ENCODE measurements around the gene CAMK4. TPM values are rescaled to one million over a fixed set of nuclear protein-coding genes. Genes with fewer than 3 reads are reported as not detected.

The CAMK4 gene
- total and polyA plus RNA-seq, 2 donors (not counting 3 experiments of a cell fraction or from before 2014, with no cell fraction given) = 2.2 to 5.4 TPM

- intact Hi-C loops (cut with micrococcal nuclease) = no loop called here
- Histone ChIP-seq H3K79me2 (ENCODE audit: control insufficient read depth, insufficient read depth, low read length) (no peaks in the 10 kb centered on the region), H4K20me1 (replicated peaks; ENCODE audit: control insufficient read depth, extremely low read depth, insufficient read depth, low read length) (no peaks in the 10 kb centered on the region), H3K4me2 (ENCODE audit: insufficient read depth, low read length) (no peak overlapping the region), H3K36me3 (ENCODE audit: control insufficient read depth in 2 of 2, extremely low read depth in 1 of 2, insufficient read depth in 2 of 2, low read length in 2 of 2) (no peaks in the 10 kb centered on the region), H3K9me3 (replicated peaks; ENCODE audit: control insufficient read depth, insufficient read depth, low read length) (no peaks in the 10 kb centered on the region), H3K9ac (replicated peaks; ENCODE audit: extremely low read depth, insufficient read depth, low read length) (no peak overlapping the region), H3K27ac (ENCODE audit: insufficient read depth, low read depth, low read length) (no peak overlapping the region), H3K27me3 (ENCODE audit: control insufficient read depth in 2 of 2, insufficient read depth in 2 of 2, low read length in 2 of 2) (no peaks in the 10 kb centered on the region), H3K4me3 (replicated peaks in 1 of 3; ENCODE audit: insufficient read depth in 1 of 3, low read depth in 1 of 3, low read length in 3 of 3) (no peak overlapping the region), H2AFZ (ENCODE audit: low read depth, low read length) (no peak overlapping the region), H3K9me1 (replicated peaks; ENCODE audit: control insufficient read depth, extremely low read depth, insufficient read depth, low read length) (no peaks in the 10 kb centered on the region), H3K4me1 (ENCODE audit: control insufficient read depth, extremely low read depth, insufficient read depth, low read length) (no peaks in the 10 kb centered on the region)
- FAIRE-seq (no peak), DNase-seq (ENCODE audit: low read depth, low spot score) (no peak)
- dilution Hi-C loops (cut with MboI; ENCODE audit: extremely low pct_ligation_motif_present, low sequenced_read_pairs) = no loop called here
- POLR2A ChIA-PET = no interaction called here
- TF ChIP-seq GATA2 (IDR thresholded peaks at IDR 0.05; ENCODE audit: insufficient read depth, insufficient read length, low read depth, low read length) (no peak), FOS (IDR thresholded peaks at IDR 0.05; ENCODE audit: borderline replicate concordance, insufficient read depth, low read length) (no peak), POLR2A (IDR thresholded peaks at IDR 0.05; ENCODE audit: low read depth, low read length) (no peak)
- CTCF ChIA-PET = no interaction called here
- BruUV-seq (replicated peaks) = no TSS peak
Observed at GRCh38 chr5:111398013-111398412, 173.8 kb downstream of the CAMK4 start.

GRCh38 chr5:111399113-111399512 lies 174.9 kb downstream of the CAMK4 start:
- CTCF ChIA-PET = interaction anchor here (1.2 kb wide), 1 partner anchor 12 kb away, joined by 5 read pairs; no protein-coding TSS in a partner anchor
- Histone ChIP-seq H3K36me3 (ENCODE audit: control insufficient read depth in 2 of 2, extremely low read depth in 1 of 2, insufficient read depth in 2 of 2, low read length in 2 of 2) (no peaks in the 10 kb centered on the region), H3K9ac (replicated peaks; ENCODE audit: extremely low read depth, insufficient read depth, low read length) (no peak overlapping the region), H3K27me3 (ENCODE audit: control insufficient read depth in 2 of 2, insufficient read depth in 2 of 2, low read length in 2 of 2) (no peaks in the 10 kb centered on the region), H4K20me1 (replicated peaks; ENCODE audit: control insufficient read depth, extremely low read depth, insufficient read depth, low read length) (no peaks in the 10 kb centered on the region), H3K4me3 (replicated peaks in 1 of 3; ENCODE audit: insufficient read depth in 1 of 3, low read depth in 1 of 3, low read length in 3 of 3) (no peak overlapping the region), H3K9me1 (replicated peaks; ENCODE audit: control insufficient read depth, extremely low read depth, insufficient read depth, low read length) (no peaks in the 10 kb centered on the region), H3K79me2 (ENCODE audit: control insufficient read depth, insufficient read depth, low read length) (no peaks in the 10 kb centered on the region), H3K4me1 (ENCODE audit: control insufficient read depth, extremely low read depth, insufficient read depth, low read length) (peaks cover 1% of the 10 kb centered on the region), H2AFZ (ENCODE audit: low read depth, low read length) (no peak overlapping the region), H3K9me3 (replicated peaks; ENCODE audit: control insufficient read depth, insufficient read depth, low read length) (no peaks in the 10 kb centered on the region), H3K4me2 (ENCODE audit: insufficient read depth, low read length) (no peak overlapping the region), H3K27ac (ENCODE audit: insufficient read depth, low read depth, low read length) (no peak overlapping the region)
- no peak for TF ChIP-seq POLR2AphosphoS5 (IDR thresholded peaks at IDR 0.05; ENCODE audit: insufficient read depth, low read depth, low read length)
- no peak for TF ChIP-seq JUN (IDR thresholded peaks at IDR 0.05; ENCODE audit: borderline replicate concordance, insufficient read depth, insufficient read length, low read depth)
- TF ChIP-seq MAX (IDR thresholded peaks at IDR 0.05; ENCODE audit: insufficient read depth, insufficient read length) = no peak
- TF ChIP-seq GATA2 (IDR thresholded peaks at IDR 0.05; ENCODE audit: insufficient read depth, insufficient read length, low read depth, low read length) = no peak
- no peak for TF ChIP-seq MYC (IDR thresholded peaks at IDR 0.05; ENCODE audit: low read depth, low read length)
- TF ChIP-seq FOS (IDR thresholded peaks at IDR 0.05; ENCODE audit: borderline replicate concordance, insufficient read depth, low read length) = no peak
- no peak for TF ChIP-seq EZH2 (IDR thresholded peaks at IDR 0.05; ENCODE audit: borderline replicate concordance, low read depth, low read length, severe bottlenecking)
- TF ChIP-seq CTCF (IDR thresholded peaks at IDR 0.05; ENCODE audit: extremely low read depth in 1 of 2, insufficient read depth in 1 of 2, low read depth in 1 of 2, low read length in 2 of 2) = no peak
- TF ChIP-seq POLR2A (IDR thresholded peaks at IDR 0.05; ENCODE audit: low read depth, low read length) = no peak
- POLR2A ChIA-PET = no interaction called here
- DNase-seq (ENCODE audit: low read depth, low spot score) (no peak), FAIRE-seq (no peak)
- dilution Hi-C loops (cut with MboI; ENCODE audit: extremely low pct_ligation_motif_present, low sequenced_read_pairs) = no loop called here
- no TSS peak for BruUV-seq (replicated peaks)
- intact Hi-C loops (cut with micrococcal nuclease) = no loop called here
